H1 (cell line): ENCODE data around the gene GAS6. TPM values are rescaled to one million over a fixed set of nuclear protein-coding genes. Genes with fewer than 3 reads are reported as not detected.

Experiments
- CTCF ChIA-PET: fragments of 300-600 bp; sonication (Branson Sonifier 250); formaldehyde crosslinking; loops from one replicate; lab custom pipeline; 2021; ENCODE audit not compliant: partially characterized antibody; lab: Charles Lee
- POLR2A ChIA-PET: fragments of 300-600 bp; sonication (Branson Sonifier 250); formaldehyde crosslinking; loops from one replicate; lab custom pipeline; 2021; ENCODE audit warnings: inconsistent platforms; ENCODE audit not compliant: partially characterized antibody; lab: Charles Lee
- DNase-seq, 2 experiments: peaks; one replicate each; pipeline versions ENCODE4 v3.0.0 to v3.0.0-alpha.2; 2010 to 2022; ENCODE audit warnings: low spot score in 2 of 2, low read depth in 1 of 2, mixed read lengths in 1 of 2
- FAIRE-seq: peaks from 2 replicates; lab custom pipeline; 2011; peaks lifted over from hg19 to GRCh38; lab: Jason Lieb, UNC
- H2AFZ ChIP-seq: 2 replicates; pipeline ENCODE4 v1.8.1; 2012; ENCODE audit warnings: low read length, inconsistent platforms
- H2AK5ac ChIP-seq: 2 replicates; pipeline ENCODE4 v1.6.1; 2013; ENCODE audit warnings: low read depth, low read length
- H2BK120ac ChIP-seq: replicated peaks from 2 replicates; pipeline ENCODE3; 2013; ENCODE audit warnings: low read depth, low read length, inconsistent platforms
- H2BK12ac ChIP-seq: 2 replicates; pipeline ENCODE4 v1.6.1; 2013; ENCODE audit warnings: low read depth, low read length
- H2BK15ac ChIP-seq: 2 replicates; pipeline ENCODE4 v1.6.1; 2013; ENCODE audit warnings: low read length
- H2BK20ac ChIP-seq: 2 replicates; pipeline ENCODE4 v1.6.1; 2013; ENCODE audit warnings: low read length
- H2BK5ac ChIP-seq: 2 replicates; pipeline ENCODE4 v1.6.1; 2013; ENCODE audit warnings: low read depth, low read length
- H3K14ac ChIP-seq: 2 replicates; pipeline ENCODE4 v1.6.1; 2013; ENCODE audit warnings: inconsistent platforms; ENCODE audit not compliant: insufficient read length
- H3K18ac ChIP-seq: 2 replicates; pipeline ENCODE4 v1.6.1; 2013; ENCODE audit warnings: low read length; ENCODE audit errors: extremely low read depth
- H3K23ac ChIP-seq: 2 replicates; pipeline ENCODE4 v1.6.1; 2013; ENCODE audit warnings: inconsistent platforms; ENCODE audit not compliant: insufficient read length
- H3K23me2 ChIP-seq: 2 replicates; pipeline ENCODE4 v1.6.1; 2013; ENCODE audit warnings: low read depth, low read length
- H3K27ac ChIP-seq: 2 replicates; pipeline ENCODE4 v1.6.1; 2011; ENCODE audit warnings: low read depth, low read length, inconsistent platforms
- H3K27me3 ChIP-seq, 4 experiments: replicated peaks in 1 of 4; 1 replicate in 1 of 4; 2 replicates in 3 of 4; pipeline versions ENCODE4 v1.6.1 to v1.8.1; 2011 to 2013; ENCODE audit warnings: low read length in 3 of 4, mild to moderate bottlenecking in 3 of 4, inconsistent platforms in 2 of 4, mixed read lengths in 2 of 4, moderate library complexity in 1 of 4; ENCODE audit not compliant: control insufficient read depth in 3 of 4, insufficient read depth in 3 of 4; ENCODE audit errors: extremely low read depth in 1 of 4
- H3K36me3 ChIP-seq, 4 experiments: 2 replicates each; pipeline versions ENCODE4 v1.6.1 to v1.8.1; 2011 to 2013; ENCODE audit warnings: mild to moderate bottlenecking in 4 of 4, low read length in 3 of 4, moderate library complexity in 2 of 4, control low read depth in 1 of 4, inconsistent platforms in 1 of 4; ENCODE audit not compliant: insufficient read depth in 4 of 4, control insufficient read depth in 2 of 4
- H3K4ac ChIP-seq: replicated peaks from 2 replicates; pipeline ENCODE3; 2013; ENCODE audit warnings: low read length, low read depth, mixed read lengths, inconsistent platforms; ENCODE audit not compliant: insufficient read length
- H3K4me1 ChIP-seq, 4 experiments: replicated peaks in 1 of 4; 1 replicate in 1 of 4; 2 replicates in 3 of 4; pipeline versions ENCODE4 v1.6.1 to v1.8.1; 2011 to 2013; ENCODE audit warnings: low read length in 3 of 4, inconsistent platforms in 2 of 4, mixed read lengths in 1 of 4; ENCODE audit not compliant: insufficient read depth in 4 of 4, control insufficient read depth in 3 of 4
- H3K4me2 ChIP-seq, 2 experiments: 2 replicates each; pipeline versions ENCODE4 v1.6.1 to v1.8.1; 2011 to 2013; ENCODE audit warnings: low read depth in 2 of 2, low read length in 2 of 2, control low read depth in 1 of 2, inconsistent platforms in 1 of 2, mild to moderate bottlenecking in 1 of 2; ENCODE audit not compliant: insufficient read depth in 1 of 2
- H3K4me3 ChIP-seq, 4 experiments: fragments of 200-600, 300-600 bp in 1 of 4; sonication (generic), shearing (Covaris generic), sonication (Bioruptor Twin) in 1 of 4; 2 replicates each; pipeline versions ENCODE4 v1.5.1 to v1.8.1; 2011 to 2016; ENCODE audit warnings: low read length in 4 of 4, low read depth in 3 of 4, control low read depth in 2 of 4, inconsistent platforms in 2 of 4, mild to moderate bottlenecking in 2 of 4, mixed read lengths in 1 of 4, moderate library complexity in 1 of 4; ENCODE audit not compliant: insufficient read depth in 2 of 4; ENCODE audit errors: extremely low read depth in 1 of 4
- H3K56ac ChIP-seq: replicated peaks from 2 replicates; pipeline ENCODE3; 2013; ENCODE audit warnings: low read depth, mild to moderate bottlenecking, mixed read lengths, low read length, inconsistent platforms; ENCODE audit not compliant: insufficient read length
- H3K79me1 ChIP-seq: 2 replicates; pipeline ENCODE4 v1.6.1; 2013; ENCODE audit warnings: low read depth, low read length, control low read depth
- H3K79me2 ChIP-seq, 2 experiments: 2 replicates each; pipeline versions ENCODE4 v1.6.1 to v1.8.1; 2012 to 2013; ENCODE audit warnings: low read length in 2 of 2, mild to moderate bottlenecking in 2 of 2, inconsistent platforms in 1 of 2; ENCODE audit not compliant: insufficient read depth in 2 of 2, control insufficient read depth in 1 of 2
- H3K9ac ChIP-seq, 4 experiments: replicated peaks in 1 of 4; 1 replicate in 1 of 4; 2 replicates in 3 of 4; pipeline versions ENCODE4 v1.6.1 to v1.8.1; 2011 to 2013; ENCODE audit warnings: low read depth in 3 of 4, low read length in 3 of 4, control low read depth in 2 of 4, mild to moderate bottlenecking in 2 of 4, moderate library complexity in 2 of 4, inconsistent platforms in 1 of 4; ENCODE audit errors: extremely low read depth in 1 of 4
- H3K9me3 ChIP-seq, 2 experiments: 2 replicates each; pipeline versions ENCODE4 v1.6.1 to v1.8.1; 2012 to 2013; ENCODE audit warnings: mild to moderate bottlenecking in 2 of 2, moderate library complexity in 2 of 2, control low read depth in 1 of 2, inconsistent platforms in 1 of 2, low read depth in 1 of 2, low read length in 1 of 2, mixed read lengths in 1 of 2; ENCODE audit not compliant: insufficient read depth in 2 of 2
- H4K20me1 ChIP-seq, 2 experiments: replicated peaks in 1 of 2; 2 replicates each; pipeline versions ENCODE3 to v1.8.1; 2011 to 2013; ENCODE audit warnings: inconsistent platforms in 2 of 2, low read length in 2 of 2, mild to moderate bottlenecking in 1 of 2; ENCODE audit not compliant: insufficient read depth in 2 of 2, control insufficient read depth in 1 of 2
- H4K5ac ChIP-seq: 2 replicates; pipeline ENCODE4 v1.6.1; 2013; ENCODE audit warnings: low read length, low read depth, mixed read lengths, inconsistent platforms; ENCODE audit not compliant: insufficient read length
- H4K8ac ChIP-seq: 2 replicates; pipeline ENCODE4 v1.8.0; 2013; ENCODE audit warnings: mild to moderate bottlenecking, moderate library complexity, low read length, inconsistent platforms; ENCODE audit not compliant: insufficient read depth; ENCODE audit errors: extremely low read depth
- H4K91ac ChIP-seq: replicated peaks from 2 replicates; pipeline ENCODE3; 2013; ENCODE audit warnings: low read length, mixed read lengths, inconsistent platforms; ENCODE audit not compliant: insufficient read length
- ASH2L ChIP-seq: fragments of 200-600, 300-600 bp; sonication (generic); IDR thresholded peaks from one replicate; pipeline ENCODE4 v1.7.1; 2017; ENCODE audit warnings: low read length
- KDM1A ChIP-seq: fragments of 200-600, 300-600 bp; sonication (generic); IDR thresholded peaks from 2 replicates; pipeline ENCODE4 v1.7.1; 2016; ENCODE audit warnings: mild to moderate bottlenecking, low read length, borderline replicate concordance
- RAD21 ChIP-seq, 2 experiments: IDR thresholded peaks in 1 of 2; conservative IDR thresholded peaks in 1 of 2; 2 replicates each; pipeline ENCODE4 v1.6.1; 2011; ENCODE audit warnings: low read depth in 2 of 2, low read length in 2 of 2, improper control_type of control experiment in 1 of 2, inconsistent platforms in 1 of 2, mild to moderate bottlenecking in 1 of 2, moderate library complexity in 1 of 2
- WGBS, 2 experiments: shearing (Covaris generic) in 1 of 2; methylation state at CpG; one replicate each; pipeline versions ENCODE4 v1.1.6 to v1.1.7; 2013 to 2015; ENCODE audit warnings: low lambda C conversion rate in 2 of 2, mixed read lengths in 2 of 2, inconsistent platforms in 1 of 2, low coverage in 1 of 2, missing lambda C conversion rate in 1 of 2; ENCODE audit not compliant: insufficient replicate concordance in 2 of 2, insufficient coverage in 1 of 2, insufficient read length in 1 of 2; ENCODE audit errors: extremely low coverage in 1 of 2, missing lambda C conversion rate in 1 of 2; 5-methylcytosine and 5-hydroxymethylcytosine counted together
- polyA plus RNA-seq, 7 experiments: library from polyadenylated mRNA; depleted of rRNA in 3 of 7; stranded (reverse) in 5 of 7; unstranded in 2 of 7; fragments of >200 nt in 5 of 7; fragments of 200-250 nt in 2 of 7; gene quantifications; 1 replicate in 5 of 7; 2 replicates in 1 of 7; 4 replicates in 1 of 7; pipeline versions ENCODE4 v1.2.1 to v1.2.3, GENCODE V29; 2011 to 2013; ENCODE audit warnings: missing spikeins in 2 of 7, mixed read lengths in 2 of 7
- total RNA-seq: library from RNA; stranded (reverse); fragmentation: NEBNext Ultra II Directional; extraction: Animal tissue kit (Norgen Biotek cat#: 25700); gene quantifications from 2 replicates; pipeline ENCODE4 v1.2.1, GENCODE V29; 2021

The GAS6 gene
- total and polyA plus RNA-seq, 2 of the 8 experiments (the other 6 are each of a cell fraction or from before 2014, with no cell fraction given) = 18.6 to 31.0 TPM

DNA sequence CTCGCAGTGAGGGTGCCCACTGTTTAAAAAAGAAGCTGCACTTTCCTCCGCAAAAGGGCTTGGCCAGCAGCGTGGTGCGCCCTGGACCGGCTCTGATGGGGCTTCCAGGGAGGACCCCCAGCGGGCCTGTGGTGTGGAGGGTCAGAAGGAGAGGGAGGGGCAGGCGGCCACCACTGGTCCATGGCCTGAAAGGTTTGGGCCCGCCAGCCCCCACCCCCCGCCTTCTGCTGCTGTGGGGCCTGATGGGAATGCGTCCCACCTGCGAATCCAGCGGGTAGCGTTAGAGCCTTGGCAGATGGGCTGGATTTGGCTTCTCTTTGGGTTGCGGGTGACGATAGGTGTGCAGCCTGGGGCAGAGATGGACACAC lies 70.2 kb downstream of the GAS6 start:
- Histone ChIP-seq H3K23ac (no peak overlapping the region), H3K4ac (no peak overlapping the region), H2AFZ (no peak overlapping the region), H3K27ac (no peak overlapping the region), H3K4me3 (no peak overlapping the region), H4K20me1 (peaks cover 0 to 8% of the 10 kb centered on the region in 2 experiments), H2BK120ac (no peak overlapping the region), H3K4me2 (no peak overlapping the region), H3K79me2 (no peaks in the 10 kb centered on the region), H2BK5ac (no peak overlapping the region)
- WGBS, 2 experiments = 87% methylated on average over 15 of the region's 15 CpGs; no CpG with 5 or more reads in 1 of the 2 experiments
- TF ChIP-seq RAD21 (IDR thresholded peaks at IDR 0.05 in 1 of 2, conservative IDR thresholded peaks at IDR 0.05 in 1 of 2; ENCODE audit: low read depth in 2 of 2, low read length in 2 of 2) (no peak), ASH2L (no peak), KDM1A (no peak)
- TF ChIP-seq, all 59 proteins: peak for 0
- Histone ChIP-seq H3K14ac (no peak overlapping the region), H3K56ac (no peak overlapping the region), H3K9ac (no peak overlapping the region), H2AK5ac (no peak overlapping the region), H3K27me3 (no peaks in the 10 kb centered on the region), H4K8ac (no peak overlapping the region), H3K4me1 (no peaks in the 10 kb centered on the region), H3K9me3 (no peaks in the 10 kb centered on the region; a peak in 1 of 4 replicates), H3K18ac (no peak overlapping the region), H3K23me2 (peaks cover 22% of the 10 kb centered on the region; the same call in 1 of the 2 replicates), H2BK15ac (no peak overlapping the region), H3K36me3 (no peaks in the 10 kb centered on the region; a peak in 1 of 8 replicates), H3K79me1 (no peaks in the 10 kb centered on the region), H2BK20ac (no peak overlapping the region), H4K5ac (no peak overlapping the region), H2BK12ac (no peak overlapping the region), H4K91ac (no peak overlapping the region)
- DNase-seq (no peak), FAIRE-seq (no peak)
- POLR2A ChIA-PET = no interaction called here
- CTCF ChIA-PET = interaction anchor here (0.7 to 3.2 kb wide), 3 partner anchors 9 to 764 kb away, joined by 3 to 18 read pairs (median 3); no protein-coding TSS in a partner anchor
